Ovary (tissue), 3 donors: Measurements from ENCODE around the gene BNIP2.

Source experiments
- CTCF ChIP-seq, 3 donors: fragments of 450-650 bp in 2 of 3; fragments of 200-600 bp in 1 of 3; IDR thresholded peaks; one replicate each; pipeline versions ENCODE4 v1.5.1 to v1.8.0; 2016 to 2022; ENCODE audit warnings: antibody characterized with exemption in 3 of 3, mild to moderate bottlenecking in 1 of 3
- POLR2A ChIP-seq: fragments of 450-650 bp; IDR thresholded peaks from one replicate; pipeline ENCODE4 v1.6.1; 2017; ENCODE audit warnings: antibody characterized with exemption, mild to moderate bottlenecking, moderate library complexity
- donor health status: DM: no; HTN: no; CAD: no.

- no peak for TF ChIP-seq CTCF (IDR thresholded peaks at IDR 0.05)
- TF ChIP-seq POLR2A = no peak
Measured at GRCh38 chr15:59678620-59679019, 10.5 kb downstream of the BNIP2 start.
